ENCODE data around the gene GOLGA6L7.
A peak's percentile ranks its signal among the peaks of the same experiment; 100 is the strongest.
"Not testable (repeated sequence)": the region's sequence is repeated elsewhere in the genome, so short reads cannot be mapped to it uniquely, and the experiment has no call there.

GOLGA6L7 gene

GRCh38 chr15:28844147-28844546, 4.3 kb downstream of the GOLGA6L7 start:
- not testable (repeated sequence) for DNase-seq (ENCODE audit: low spot score)

- not testable (repeated sequence) for DNase-seq (ENCODE audit: low spot score)
Observed at GRCh38 chr15:28843520-28843919, 4.9 kb downstream of the GOLGA6L7 start.

GRCh38 chr15:28842210-28842609, 6.2 kb downstream of the GOLGA6L7 start:
- DNase-seq (ENCODE audit: low spot score): not testable (repeated sequence)

GRCh38 chr15:28840285-28840684, 8.2 kb downstream of the GOLGA6L7 start:
- DNase-seq (ENCODE audit: low spot score): not testable (repeated sequence)

GRCh38 chr15:28834957-28835585, 13.4 kb downstream of the GOLGA6L7 start:
- not testable (repeated sequence) for DNase-seq (ENCODE audit: low spot score)

GRCh38 chr15:28831897-28832587, 16.4 kb downstream of the GOLGA6L7 start:
- peak; percentile 40 for DNase-seq (ENCODE audit: low spot score)

- DNase-seq (ENCODE audit: low spot score): not testable (repeated sequence)
Observed at GRCh38 chr15:28821420-28821819, 27.0 kb downstream of the GOLGA6L7 start.

- not testable (repeated sequence) for DNase-seq (ENCODE audit: low spot score)
Observed at GRCh38 chr15:28819930-28820295, 28.5 kb downstream of the GOLGA6L7 start.

- not testable (repeated sequence) for DNase-seq (ENCODE audit: low spot score)
Observed at GRCh38 chr15:28819019-28819929, 29.2 kb downstream of the GOLGA6L7 start.

- DNase-seq (ENCODE audit: low spot score): not testable (repeated sequence)
Observed at GRCh38 chr15:28818168-28818567, 30.3 kb downstream of the GOLGA6L7 start.

GRCh38 chr15:28814059-28814458, 34.4 kb downstream of the GOLGA6L7 start:
- not testable (repeated sequence) for DNase-seq (ENCODE audit: low spot score)

- not testable (repeated sequence) for DNase-seq (ENCODE audit: low spot score)
Observed at GRCh38 chr15:28813392-28813791, 35.1 kb downstream of the GOLGA6L7 start.

GRCh38 chr15:28811852-28812550, 36.4 kb downstream of the GOLGA6L7 start:
- not testable (repeated sequence) for DNase-seq (ENCODE audit: low spot score)

- not testable (repeated sequence) for DNase-seq (ENCODE audit: low spot score)
Observed at GRCh38 chr15:28810444-28810843, 38.0 kb downstream of the GOLGA6L7 start.

- DNase-seq (ENCODE audit: low spot score): not testable (repeated sequence)
Observed at GRCh38 chr15:28808136-28808535, 40.3 kb downstream of the GOLGA6L7 start.

GRCh38 chr15:28800366-28800765, 48.1 kb downstream of the GOLGA6L7 start:
- DNase-seq (ENCODE audit: low spot score): not testable (repeated sequence)

- DNase-seq (ENCODE audit: low spot score): not testable (repeated sequence)
Observed at GRCh38 chr15:28798234-28798633, 50.2 kb downstream of the GOLGA6L7 start.

- DNase-seq (ENCODE audit: low spot score): not testable (repeated sequence)
Observed at GRCh38 chr15:28794231-28794630, 54.2 kb downstream of the GOLGA6L7 start.

Measured in HuH-7.5 (cell line).